GM12873 (cell line): ENCODE results near the gene IRF5.

ENCODE experiments used
- CTCF ChIP-seq: IDR thresholded peaks from 2 replicates; pipeline ENCODE4 v1.5.1; 2012; ENCODE audit warnings: low read depth, mild to moderate bottlenecking, moderate library complexity, low read length, control low read depth; ENCODE audit not compliant: insufficient read depth; ENCODE audit errors: missing control alignments

Gene IRF5

GRCh38 chr7:128982105-128982504 is 44.4 kb downstream of the IRF5 start:
- TF ChIP-seq CTCF, result no peak

GRCh38 chr7:128985660-128986059 is 47.9 kb downstream of the IRF5 start:
- no peak for TF ChIP-seq CTCF

GRCh38 chr7:128986609-128987008 is 48.9 kb downstream of the IRF5 start:
- no peak for TF ChIP-seq CTCF

GRCh38 chr7:128988372-128988771 is 50.6 kb downstream of the IRF5 start:
- TF ChIP-seq CTCF, result no peak

GRCh38 chr7:128989961-128990360 is 52.2 kb downstream of the IRF5 start:
- TF ChIP-seq CTCF, result no peak

GRCh38 chr7:128993419-128993818 is 55.7 kb downstream of the IRF5 start:
- TF ChIP-seq CTCF, result no peak

- no peak for TF ChIP-seq CTCF
These were observed 59.5 kb downstream of the IRF5 start for GRCh38 chr7:128997181-128997580.
